ENCODE data around the gene MYZAP. TPM values are rescaled to one million over a fixed set of nuclear protein-coding genes. Genes with fewer than 3 reads are reported as not detected.

The MYZAP gene, protein sequence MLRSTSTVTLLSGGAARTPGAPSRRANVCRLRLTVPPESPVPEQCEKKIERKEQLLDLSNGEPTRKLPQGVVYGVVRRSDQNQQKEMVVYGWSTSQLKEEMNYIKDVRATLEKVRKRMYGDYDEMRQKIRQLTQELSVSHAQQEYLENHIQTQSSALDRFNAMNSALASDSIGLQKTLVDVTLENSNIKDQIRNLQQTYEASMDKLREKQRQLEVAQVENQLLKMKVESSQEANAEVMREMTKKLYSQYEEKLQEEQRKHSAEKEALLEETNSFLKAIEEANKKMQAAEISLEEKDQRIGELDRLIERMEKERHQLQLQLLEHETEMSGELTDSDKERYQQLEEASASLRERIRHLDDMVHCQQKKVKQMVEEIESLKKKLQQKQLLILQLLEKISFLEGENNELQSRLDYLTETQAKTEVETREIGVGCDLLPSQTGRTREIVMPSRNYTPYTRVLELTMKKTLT
- 4.2 and 7.6 TPM in 2 replicates for total RNA-seq

DNA sequence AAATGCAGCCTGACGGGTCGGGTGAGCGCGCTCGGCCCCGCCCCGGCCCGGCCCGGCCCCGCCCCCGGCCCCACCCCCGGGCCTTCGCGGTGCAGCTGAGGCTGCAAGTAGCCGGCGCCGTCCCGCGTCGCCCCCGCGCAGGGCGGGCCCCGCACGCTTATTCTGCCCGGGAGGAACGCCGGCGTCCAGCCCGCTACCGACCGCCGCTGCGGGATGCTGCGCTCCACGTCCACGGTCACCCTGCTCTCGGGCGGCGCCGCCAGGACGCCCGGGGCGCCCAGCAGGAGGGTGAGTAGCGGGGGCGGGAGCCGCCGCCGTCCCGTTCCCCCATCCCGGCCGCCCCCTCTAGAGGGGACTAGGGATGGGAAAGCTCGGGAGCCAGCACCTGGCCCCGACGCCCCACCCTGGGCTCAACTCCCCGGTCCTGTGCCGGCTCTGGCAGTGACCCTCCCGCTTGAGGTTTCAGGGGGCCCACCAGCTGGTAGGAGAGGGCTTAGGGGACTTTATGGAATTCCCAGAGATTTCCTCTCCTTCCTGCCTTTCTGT is at the start of gene MYZAP:
MYZAP (plus strand) TSS at position 83 of the 546 bp plus-strand sequence; CDS start at position 214, 131 bp downstream.

DNA sequence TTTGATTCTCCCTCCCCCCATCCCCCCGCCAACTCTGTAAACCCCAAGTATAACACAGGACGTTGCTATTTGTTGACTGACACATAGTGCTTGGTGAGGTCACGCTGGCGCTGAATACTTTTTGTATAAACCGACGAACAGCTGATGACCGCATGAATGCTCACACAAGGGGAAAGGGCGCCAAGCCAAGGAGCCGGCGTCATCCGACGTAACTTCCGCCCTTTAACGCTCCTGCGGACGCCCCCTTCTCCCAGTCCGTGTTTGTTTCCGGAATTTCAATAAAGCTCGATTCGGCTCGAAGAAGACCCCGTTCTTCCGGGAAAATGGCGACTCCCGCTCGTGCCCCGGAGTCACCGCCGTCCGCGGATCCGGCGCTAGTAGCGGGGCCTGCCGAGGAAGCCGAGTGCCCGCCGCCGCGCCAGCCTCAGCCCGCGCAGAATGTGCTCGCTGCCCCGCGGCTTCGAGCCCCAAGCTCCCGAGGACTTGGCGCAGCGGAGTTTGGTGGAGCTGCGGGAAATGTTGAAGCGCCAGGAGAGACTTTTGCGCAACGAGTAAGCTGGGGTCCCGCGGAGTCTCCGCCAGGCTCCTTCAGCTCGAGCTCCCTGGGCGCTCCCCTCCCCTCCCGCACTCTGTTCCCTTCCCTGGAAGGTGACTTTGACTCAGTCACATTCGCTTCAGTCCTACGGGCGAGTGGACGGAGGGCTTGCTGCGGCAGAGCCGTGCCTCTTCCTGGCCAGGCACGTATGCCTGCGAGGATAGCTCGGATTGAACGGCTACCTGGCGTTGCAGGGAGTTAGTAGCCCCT is 114.9 kb downstream of the MYZAP start, which contains the start of gene POLR2M:
POLR2M (plus strand) TSS at position 310 of the 805 bp plus-strand sequence; CDS start at position 439, 129 bp downstream.

Other genes starting within 250 kb of the MYZAP start
- 20.9 and 28.3 TPM in 2 replicates for gene CGNL1, start 215.4 kb upstream of the MYZAP start, total RNA-seq
- 111 and 167 TPM in 2 replicates for gene POLR2M, start 114.8 kb downstream of the MYZAP start, total RNA-seq